GM12801 (cell line): ENCODE data around the gene IGFALS.

Source experiments
- TF ChIP-seq, protein P1 (sequence below): IDR thresholded peaks from one replicate; pipeline ENCODE4 v1.5.1; 2011; ENCODE audit warnings: control low read depth; ENCODE audit not compliant: insufficient read length; ENCODE audit errors: extremely low read depth

Gene IGFALS

DNA sequence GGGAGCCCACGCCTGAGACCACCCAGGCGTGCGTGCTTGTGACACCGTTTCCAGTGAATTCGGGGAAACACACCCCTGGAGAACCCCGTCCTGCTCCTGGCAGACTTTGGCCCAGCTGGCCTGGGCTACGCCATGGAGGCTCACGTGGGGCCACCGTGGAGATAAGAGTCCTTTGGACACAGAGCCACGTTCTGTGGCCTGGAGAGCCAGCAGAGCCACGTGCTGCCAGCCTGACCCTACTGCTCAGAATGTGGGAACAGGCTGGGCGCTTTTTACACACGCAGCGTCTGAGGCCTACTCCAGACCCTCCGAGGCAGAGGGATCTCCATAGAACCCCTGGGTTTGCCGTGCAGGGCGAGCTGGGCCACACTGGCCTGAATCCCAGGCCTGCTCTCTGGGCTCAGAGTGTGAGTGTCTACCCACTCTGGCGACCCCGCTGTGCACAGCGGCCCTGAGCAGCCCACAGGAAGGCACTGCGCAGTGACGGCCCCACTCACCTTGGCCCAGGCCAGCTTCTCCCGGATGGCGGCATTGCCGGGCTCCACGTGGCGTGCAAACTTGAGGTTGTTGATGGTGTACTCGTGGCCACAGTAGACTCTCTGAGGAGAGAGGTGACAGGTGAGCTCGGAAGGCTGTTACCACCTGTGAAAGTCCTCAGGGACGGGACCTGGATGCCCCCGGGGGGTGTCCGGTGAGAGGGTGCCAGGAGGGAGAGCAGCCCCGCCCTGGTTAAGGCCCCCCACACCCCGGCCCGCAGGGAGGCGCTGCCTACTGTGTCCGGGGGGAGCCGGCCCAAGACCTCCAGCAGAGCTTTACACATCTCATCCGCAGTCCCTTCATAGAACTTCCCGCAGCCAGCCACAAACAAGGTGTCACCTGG is 23.1 kb upstream of the IGFALS start:
- TF ChIP-seq, protein P1, sequence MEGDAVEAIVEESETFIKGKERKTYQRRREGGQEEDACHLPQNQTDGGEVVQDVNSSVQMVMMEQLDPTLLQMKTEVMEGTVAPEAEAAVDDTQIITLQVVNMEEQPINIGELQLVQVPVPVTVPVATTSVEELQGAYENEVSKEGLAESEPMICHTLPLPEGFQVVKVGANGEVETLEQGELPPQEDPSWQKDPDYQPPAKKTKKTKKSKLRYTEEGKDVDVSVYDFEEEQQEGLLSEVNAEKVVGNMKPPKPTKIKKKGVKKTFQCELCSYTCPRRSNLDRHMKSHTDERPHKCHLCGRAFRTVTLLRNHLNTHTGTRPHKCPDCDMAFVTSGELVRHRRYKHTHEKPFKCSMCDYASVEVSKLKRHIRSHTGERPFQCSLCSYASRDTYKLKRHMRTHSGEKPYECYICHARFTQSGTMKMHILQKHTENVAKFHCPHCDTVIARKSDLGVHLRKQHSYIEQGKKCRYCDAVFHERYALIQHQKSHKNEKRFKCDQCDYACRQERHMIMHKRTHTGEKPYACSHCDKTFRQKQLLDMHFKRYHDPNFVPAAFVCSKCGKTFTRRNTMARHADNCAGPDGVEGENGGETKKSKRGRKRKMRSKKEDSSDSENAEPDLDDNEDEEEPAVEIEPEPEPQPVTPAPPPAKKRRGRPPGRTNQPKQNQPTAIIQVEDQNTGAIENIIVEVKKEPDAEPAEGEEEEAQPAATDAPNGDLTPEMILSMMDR = no peak

DNA sequence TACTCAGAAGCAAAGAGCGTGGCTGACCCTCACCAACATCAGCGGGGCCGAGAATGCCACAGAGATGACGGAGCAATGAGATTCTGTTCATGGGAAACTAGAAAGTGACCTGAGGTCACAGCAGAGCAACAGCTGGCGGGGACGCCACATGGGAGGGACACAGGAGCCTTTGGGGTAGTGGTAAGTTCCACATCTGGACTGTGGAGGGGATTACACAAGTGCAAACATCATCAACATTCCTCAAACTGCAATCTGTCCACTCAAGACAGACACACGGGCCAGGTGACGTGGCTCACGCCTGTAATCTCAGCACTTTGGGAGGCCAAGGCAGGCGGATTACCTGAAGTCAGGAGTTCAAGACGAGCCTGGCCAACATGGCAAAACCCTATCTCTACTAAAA is 22.0 kb upstream of the IGFALS start:
- TF ChIP-seq, protein P1 = no peak

DNA sequence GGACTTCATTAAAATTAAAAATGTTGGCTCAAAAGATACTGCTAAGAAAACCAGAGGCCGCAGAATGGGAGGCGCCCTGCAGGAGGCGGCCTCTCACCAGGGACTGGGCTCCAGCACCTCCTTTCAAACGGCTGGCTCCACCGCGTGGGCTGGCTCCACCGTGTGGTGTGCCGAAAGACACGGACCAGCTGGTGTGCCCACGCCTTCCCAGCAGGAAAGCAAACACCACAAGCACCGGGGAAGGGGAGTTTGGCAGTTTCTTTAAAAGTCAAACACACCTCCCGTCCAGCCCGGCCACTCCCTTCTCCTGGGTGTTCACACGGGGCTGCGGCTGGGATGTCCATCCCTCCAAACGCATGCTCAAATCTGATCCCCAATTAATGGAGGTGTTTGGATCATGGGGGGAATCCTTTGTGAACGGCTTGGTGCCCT is 19.2 kb upstream of the IGFALS start:
- TF ChIP-seq, protein P1 = no peak

DNA sequence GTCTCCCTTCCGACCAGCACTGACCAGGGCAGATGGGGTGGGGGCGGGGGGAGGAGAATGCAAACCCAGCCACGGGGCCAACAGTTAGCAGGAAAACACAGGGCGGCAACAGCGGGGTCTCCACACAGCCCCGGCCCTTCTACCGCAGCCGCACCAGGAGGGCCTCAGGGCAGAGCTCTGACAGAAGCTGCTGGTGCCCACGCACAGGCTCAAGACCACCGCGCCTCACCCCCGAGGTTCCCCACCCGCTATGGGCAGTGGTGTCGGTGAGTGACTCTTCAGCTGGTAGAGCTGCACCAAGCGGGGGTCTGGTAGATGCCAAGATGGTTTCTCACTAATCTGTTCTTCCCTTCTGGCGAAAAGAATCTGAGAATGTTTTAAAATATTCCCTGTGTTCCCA is 17.0 kb upstream of the IGFALS start:
- TF ChIP-seq, protein P1 = no peak

DNA sequence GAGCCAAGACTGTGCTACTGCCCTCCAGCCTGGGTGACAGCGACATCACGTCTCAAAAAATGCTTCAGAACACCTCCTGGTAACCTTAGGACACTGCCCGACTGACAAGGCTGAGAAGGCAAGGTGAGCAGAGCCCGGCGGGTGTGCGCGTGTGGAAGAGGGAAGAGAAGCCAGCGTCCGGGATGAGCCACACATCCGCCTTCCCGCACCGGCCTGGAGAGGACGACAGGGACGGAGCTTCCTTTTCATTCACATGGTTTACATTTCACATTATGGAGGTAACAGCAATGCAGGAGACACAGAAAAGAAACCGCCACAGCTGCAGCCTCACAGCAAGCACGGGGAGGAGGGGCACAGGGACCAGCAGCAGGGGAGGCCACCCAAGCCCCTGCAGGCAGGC is 16.6 kb upstream of the IGFALS start:
- TF ChIP-seq, protein P1 = no peak

DNA sequence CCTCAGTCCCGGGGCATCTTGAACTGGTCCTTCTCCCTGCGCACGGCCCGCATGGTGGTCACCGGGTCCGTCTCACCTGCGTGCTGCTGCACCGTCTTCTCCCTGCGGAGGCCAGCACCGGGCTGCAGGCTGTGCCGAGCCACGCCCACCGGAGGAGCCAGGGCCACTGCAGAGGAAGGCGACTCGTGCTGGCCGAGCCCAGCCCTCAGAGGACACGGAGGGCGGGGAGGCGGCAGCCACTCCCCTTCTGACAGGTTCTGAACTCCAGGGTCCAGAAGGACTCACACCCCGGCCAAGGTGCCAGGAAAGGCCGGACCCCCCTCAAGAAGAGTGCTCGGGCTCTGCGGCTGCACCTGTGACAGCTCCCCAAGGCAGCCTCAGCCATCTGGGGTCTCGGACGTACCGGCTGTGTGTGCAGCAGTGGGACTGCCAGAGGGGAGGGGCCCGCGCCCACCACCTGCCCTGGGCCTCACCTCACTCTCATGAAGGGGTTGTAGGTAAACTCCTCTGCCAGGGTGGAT is 15.8 kb upstream of the IGFALS start:
- TF ChIP-seq, protein P1 = no peak

DNA sequence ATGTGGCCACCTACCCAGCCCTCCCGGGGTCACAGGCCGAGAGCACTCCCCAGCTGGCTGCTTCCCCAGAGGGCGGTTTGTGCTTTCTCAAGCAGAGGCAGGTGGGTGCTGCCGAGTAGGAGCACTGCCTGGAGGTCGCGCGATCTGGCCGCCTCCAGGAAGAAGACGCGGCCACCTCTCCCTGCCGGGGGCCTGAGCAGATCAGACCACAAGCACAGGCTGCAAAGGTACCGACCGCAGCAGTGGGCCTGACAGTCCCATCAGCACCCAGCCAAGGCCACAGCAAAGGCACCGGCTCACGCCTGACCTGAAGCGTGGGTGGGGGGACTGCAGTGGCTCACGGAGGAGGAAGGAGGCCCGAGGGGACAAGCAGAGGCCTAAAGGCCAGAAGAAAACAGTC is 15.2 kb upstream of the IGFALS start:
- TF ChIP-seq, protein P1 = no peak
